Activated T-cell treated with anti-CD3 and anti-CD28 coated beads, Interleukin-2, amount 50 U/mL, for 4 hours (primary cell): ENCODE results near the gene PNLIP. TPM values are rescaled to one million over a fixed set of nuclear protein-coding genes. Genes with fewer than 3 reads are reported as not detected.

Experiments used
- ATAC-seq, 2 donors: fragments of 200-7000 bp; cut with Tn5 transposase; one replicate each; pipeline ENCODE4 v1.10.0; 2021
- DNase-seq: peaks from one replicate; pipeline ENCODE4 v3.0.0-alpha.2; 2020
- H3K27me3 Mint-ChIP-seq: one replicate; pipeline ENCODE4 v1.8.0; 2021; ENCODE audit warnings: low read depth, mixed read lengths
- H3K36me3 Mint-ChIP-seq: one replicate; pipeline ENCODE4 v1.8.0; 2022; ENCODE audit warnings: mixed read lengths; ENCODE audit not compliant: insufficient read depth
- H3K4me1 Mint-ChIP-seq: one replicate; pipeline ENCODE4 v1.8.0; 2021; ENCODE audit warnings: low read depth, mixed read lengths
- H3K4me3 Mint-ChIP-seq: one replicate; pipeline ENCODE4 v1.8.0; 2021; ENCODE audit warnings: mild to moderate bottlenecking, moderate library complexity, mixed read lengths
- H3K9me3 Mint-ChIP-seq: one replicate; pipeline ENCODE4 v1.8.0; 2021; ENCODE audit warnings: mixed read lengths
- total RNA-seq, 3 donors: library from RNA; stranded (reverse); gene quantifications; one replicate each; pipeline ENCODE4 v1.2.1, GENCODE V29; 2021

Gene PNLIP
- total RNA-seq, 3 donors from 2014 or later = 0.87 to 1.8 (median 1.5) TPM

- no peak for DNase-seq
- Mint-ChIP-seq H3K9me3 (no peaks in the 10 kb centered on the region), H3K4me1 (no peaks in the 10 kb centered on the region), H3K4me3 (no peak overlapping the region), H3K36me3 (no peaks in the 10 kb centered on the region), H3K27me3 (no peaks in the 10 kb centered on the region)
- ATAC-seq = no peak
These were observed 2.6 kb downstream of the PNLIP start for GRCh38 chr10:116548301-116548700.

DNA sequence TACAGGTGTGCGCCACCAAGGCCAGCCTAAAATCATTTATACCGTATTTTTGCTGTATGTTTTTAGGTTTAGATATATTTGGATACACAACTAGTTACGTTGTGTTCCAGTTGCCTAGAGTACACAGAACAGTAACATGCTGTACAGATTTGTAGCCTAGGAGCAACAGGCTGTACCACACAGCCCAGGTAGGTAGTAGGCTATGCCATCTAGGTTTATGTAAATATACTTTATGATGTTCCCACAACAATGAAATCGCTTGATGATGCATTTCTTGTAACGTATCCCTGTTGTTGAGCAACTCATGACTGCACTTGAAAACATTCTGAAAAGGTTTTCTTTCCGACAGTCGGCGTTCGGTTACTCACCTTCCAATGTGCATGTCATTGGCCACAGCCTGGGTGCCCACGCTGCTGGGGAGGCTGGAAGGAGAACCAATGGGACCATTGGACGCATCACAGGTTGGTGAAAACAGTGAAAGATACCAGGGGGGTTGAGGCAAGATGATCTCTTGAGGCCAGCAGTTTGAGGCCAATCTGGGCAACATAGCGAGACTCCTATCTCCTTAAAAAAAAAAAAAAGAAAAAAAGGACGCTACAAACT lies 7.7 kb downstream of the PNLIP start:
- Mint-ChIP-seq H3K36me3 (no peaks in the 10 kb centered on the region), H3K4me3 (no peak overlapping the region), H3K4me1 (no peaks in the 10 kb centered on the region), H3K9me3 (no peaks in the 10 kb centered on the region), H3K27me3 (no peaks in the 10 kb centered on the region)
- ATAC-seq = no peak
- no peak for DNase-seq

DNA sequence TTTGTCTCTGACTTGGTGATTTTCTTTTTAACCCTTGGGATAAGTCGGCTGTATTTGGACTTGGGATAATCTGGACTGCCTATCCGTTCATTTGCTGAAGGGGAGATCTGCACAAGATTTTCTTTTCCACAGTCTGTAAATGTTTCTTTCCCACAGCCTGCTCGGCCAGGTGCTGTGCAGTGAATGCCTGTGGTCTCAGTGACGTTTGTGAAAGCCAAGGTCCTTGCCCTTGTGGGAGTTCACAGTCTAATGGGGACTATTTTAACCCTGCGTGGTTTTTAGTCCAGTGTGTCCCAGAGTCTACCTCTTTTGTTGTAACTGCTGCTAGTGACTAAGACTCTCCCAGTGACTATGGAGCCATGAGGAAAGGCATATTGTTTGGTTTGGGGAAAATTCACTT lies 8.9 kb downstream of the PNLIP start:
- no peak for ATAC-seq
- no peaks in the 10 kb centered on the region for H3K9me3 Mint-ChIP-seq
- H3K4me3 Mint-ChIP-seq = no peak overlapping the region
- no peaks in the 10 kb centered on the region for H3K36me3 Mint-ChIP-seq
- DNase-seq = no peak
- no peaks in the 10 kb centered on the region for H3K27me3 Mint-ChIP-seq
- H3K4me1 Mint-ChIP-seq = no peaks in the 10 kb centered on the region

DNA sequence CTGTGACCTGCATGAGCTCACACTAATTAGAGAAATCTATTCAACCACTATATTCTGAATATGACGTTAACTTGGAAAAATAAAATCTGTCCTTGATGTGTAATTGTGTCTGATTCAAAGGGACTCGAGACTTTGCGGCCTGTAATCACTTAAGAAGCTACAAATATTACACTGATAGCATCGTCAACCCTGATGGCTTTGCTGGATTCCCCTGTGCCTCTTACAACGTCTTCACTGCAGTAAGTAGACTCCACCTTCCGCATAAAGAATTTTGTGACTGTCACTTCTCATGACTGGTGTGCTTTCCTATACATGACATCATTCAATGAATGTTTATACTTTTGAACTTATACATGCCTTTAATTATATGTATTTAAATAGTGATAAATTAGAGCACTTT lies 10.1 kb downstream of the PNLIP start:
- no peaks in the 10 kb centered on the region for H3K9me3 Mint-ChIP-seq
- no peaks in the 10 kb centered on the region for H3K27me3 Mint-ChIP-seq
- H3K4me1 Mint-ChIP-seq = no peaks in the 10 kb centered on the region
- ATAC-seq (no peak), DNase-seq (no peak)
- no peaks in the 10 kb centered on the region for H3K36me3 Mint-ChIP-seq
- H3K4me3 Mint-ChIP-seq = no peak overlapping the region

- DNase-seq = no peak
- no peaks in the 10 kb centered on the region for H3K36me3 Mint-ChIP-seq
- no peak for ATAC-seq
- H3K27me3 Mint-ChIP-seq = peaks cover 4% of the 10 kb centered on the region
- H3K4me1 Mint-ChIP-seq = no peaks in the 10 kb centered on the region
- no peak overlapping the region for H3K4me3 Mint-ChIP-seq
- no peaks in the 10 kb centered on the region for H3K9me3 Mint-ChIP-seq
These were observed 11.7 kb downstream of the PNLIP start for GRCh38 chr10:116557305-116557880.

GRCh38 chr10:116565534-116565933 lies 19.8 kb downstream of the PNLIP start:
- Mint-ChIP-seq H3K4me3 (no peak overlapping the region), H3K36me3 (no peaks in the 10 kb centered on the region), H3K9me3 (no peaks in the 10 kb centered on the region), H3K4me1 (no peaks in the 10 kb centered on the region), H3K27me3 (peaks cover 4% of the 10 kb centered on the region)
- DNase-seq = no peak
- no peak for ATAC-seq

DNA sequence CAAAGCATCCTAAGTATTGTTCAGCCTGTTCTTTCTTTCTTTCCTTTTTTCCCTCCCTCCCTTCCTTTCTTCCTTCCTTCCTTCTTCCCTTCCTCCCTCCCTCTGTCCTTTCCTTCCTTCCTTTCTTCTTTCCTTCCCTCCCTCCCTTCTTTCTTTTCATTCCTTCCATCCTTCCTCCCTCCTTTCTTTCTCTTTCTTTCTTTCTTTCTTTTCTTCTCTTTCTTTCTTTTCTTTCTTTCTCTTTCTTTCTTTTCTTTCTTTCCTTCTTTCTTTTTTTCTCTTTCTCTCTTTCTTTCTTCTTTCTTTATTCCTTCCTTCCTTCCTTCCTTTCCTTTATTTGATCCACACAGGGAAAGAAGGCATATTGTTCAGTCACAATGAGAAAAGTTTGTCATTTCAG lies 21.2 kb downstream of the PNLIP start:
- peaks cover 4% of the 10 kb centered on the region for H3K27me3 Mint-ChIP-seq
- no peaks in the 10 kb centered on the region for H3K4me1 Mint-ChIP-seq
- ATAC-seq (no peak), DNase-seq (no peak)
- H3K36me3 Mint-ChIP-seq = no peaks in the 10 kb centered on the region
- no peak overlapping the region for H3K4me3 Mint-ChIP-seq
- no peaks in the 10 kb centered on the region for H3K9me3 Mint-ChIP-seq

- Mint-ChIP-seq H3K4me3 (no peak overlapping the region), H3K4me1 (no peaks in the 10 kb centered on the region), H3K36me3 (no peaks in the 10 kb centered on the region), H3K27me3 (peaks cover under 1% of the 10 kb centered on the region), H3K9me3 (no peaks in the 10 kb centered on the region)
- ATAC-seq (no peak), DNase-seq (no peak)
These were observed 21.6 kb downstream of the PNLIP start for GRCh38 chr10:116567335-116567734.

- no peaks in the 10 kb centered on the region for H3K4me1 Mint-ChIP-seq
- H3K36me3 Mint-ChIP-seq = no peaks in the 10 kb centered on the region
- no peak overlapping the region for H3K4me3 Mint-ChIP-seq
- peaks cover 4% of the 10 kb centered on the region for H3K9me3 Mint-ChIP-seq
- H3K27me3 Mint-ChIP-seq = peaks cover 2% of the 10 kb centered on the region
- DNase-seq (no peak), ATAC-seq (no peak)
These were observed 29.1 kb downstream of the PNLIP start for GRCh38 chr10:116574797-116575196.

DNA sequence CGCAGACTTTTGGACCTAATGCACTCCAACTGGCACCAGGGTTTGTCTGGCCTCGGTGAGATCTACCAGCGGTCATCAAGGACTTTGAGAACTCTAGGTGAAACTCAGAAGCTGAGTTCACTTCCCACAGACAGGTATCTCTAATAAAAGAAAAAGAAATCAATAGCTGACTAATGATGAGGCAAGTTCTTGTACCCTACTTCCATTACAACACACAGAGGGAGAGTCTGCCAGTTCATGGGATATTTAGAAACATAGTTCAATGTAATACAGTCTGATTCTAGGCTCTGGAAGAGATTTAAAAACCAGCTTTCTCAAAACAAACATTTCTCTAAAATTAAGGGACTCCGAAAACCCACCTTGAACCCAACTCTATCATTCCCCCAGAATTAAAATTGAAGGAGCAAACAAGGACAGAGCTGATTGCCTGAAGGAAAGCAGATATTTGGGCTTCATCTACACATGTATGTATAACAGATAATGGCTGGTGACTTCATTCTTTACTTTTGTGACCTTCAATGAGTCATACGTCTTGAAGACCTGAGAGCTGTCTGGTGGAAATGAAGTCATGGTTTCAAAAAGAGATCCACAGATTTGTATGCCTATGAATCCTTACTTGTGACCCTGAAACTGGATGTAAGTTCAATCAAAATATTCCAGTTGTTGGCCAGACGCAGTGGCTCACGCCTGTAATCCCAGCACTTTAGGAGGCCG lies 42.3 kb downstream of the PNLIP start:
- ATAC-seq (no peak), DNase-seq (no peak)
- H3K36me3 Mint-ChIP-seq = no peaks in the 10 kb centered on the region
- no peak overlapping the region for H3K4me3 Mint-ChIP-seq
- peaks cover 6% of the 10 kb centered on the region for H3K9me3 Mint-ChIP-seq
- peaks cover 2% of the 10 kb centered on the region for H3K27me3 Mint-ChIP-seq
- H3K4me1 Mint-ChIP-seq = no peaks in the 10 kb centered on the region

- H3K36me3 Mint-ChIP-seq = no peaks in the 10 kb centered on the region
- H3K4me1 Mint-ChIP-seq = no peaks in the 10 kb centered on the region
- H3K4me3 Mint-ChIP-seq = no peak overlapping the region
- peaks cover 2% of the 10 kb centered on the region for H3K27me3 Mint-ChIP-seq
- H3K9me3 Mint-ChIP-seq = peaks cover 6% of the 10 kb centered on the region
- ATAC-seq = no peak
- DNase-seq = no peak
These were observed 43.3 kb downstream of the PNLIP start for GRCh38 chr10:116588995-116589394.

GRCh38 chr10:116589926-116590325 lies 44.2 kb downstream of the PNLIP start:
- H3K4me1 Mint-ChIP-seq = no peaks in the 10 kb centered on the region
- peaks cover 6% of the 10 kb centered on the region for H3K9me3 Mint-ChIP-seq

DNA sequence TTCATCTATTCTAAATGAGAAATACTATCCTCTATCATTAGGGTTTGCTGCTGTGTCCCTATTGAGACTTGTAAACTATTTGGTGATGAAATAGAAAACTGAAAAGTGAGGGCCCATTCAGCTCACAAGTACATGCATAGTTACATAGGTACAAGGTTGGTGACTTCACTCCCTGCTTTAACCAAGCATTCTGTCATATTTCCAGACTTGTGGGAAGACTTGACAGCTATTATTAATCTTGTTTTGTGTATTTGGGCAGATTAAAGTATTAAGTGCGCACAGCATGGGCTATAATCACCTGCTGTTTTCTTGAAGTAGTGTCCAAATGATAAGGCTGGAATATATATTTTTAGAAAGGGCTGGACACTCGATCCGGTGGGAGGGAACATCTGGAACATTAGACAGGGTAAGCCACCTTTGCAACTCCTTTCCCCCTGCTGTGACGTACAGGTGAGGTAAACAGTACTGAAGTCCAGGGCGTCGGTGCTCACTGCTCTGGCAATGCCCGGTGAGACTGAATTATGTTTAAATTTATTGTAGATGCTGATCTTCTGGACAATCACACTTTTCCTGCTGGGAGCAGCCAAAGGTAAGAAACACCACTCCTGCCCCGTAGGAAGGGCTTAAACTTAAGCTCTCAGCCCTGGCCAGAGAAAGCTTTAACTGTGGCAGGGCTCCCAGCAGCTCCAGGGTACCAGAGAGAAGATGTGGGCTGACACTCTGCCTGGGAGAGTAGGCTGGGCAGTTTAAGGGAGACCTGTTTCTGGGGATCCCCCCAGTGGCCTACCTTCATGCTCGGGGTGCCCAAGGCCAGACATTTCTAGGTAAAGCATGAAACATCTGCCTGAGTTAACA lies 45.1 kb downstream of the PNLIP start, which contains the start of gene PNLIPRP1:
Gene PNLIPRP1, plus strand, starts transcription at position 370 of the 855 bp plus-strand sequence. Its CDS starts 171 bp downstream, at position 541.
- no peak within 1 kb of the TSS for H3K4me3 Mint-ChIP-seq
- peaks cover 2% of the 10 kb centered on the region for H3K27me3 Mint-ChIP-seq
- DNase-seq (no peak), ATAC-seq (no peak)
- no peaks in the 10 kb centered on the region for H3K36me3 Mint-ChIP-seq
- H3K9me3 Mint-ChIP-seq = peaks cover 3% of the 10 kb centered on the region
- H3K4me1 Mint-ChIP-seq = no peaks in the 10 kb centered on the region

More at GRCh38 chr10:116589926-116590325, 44.2 kb downstream of the PNLIP start:
- H3K27me3 Mint-ChIP-seq = peaks cover 2% of the 10 kb centered on the region
- no peak overlapping the region for H3K4me3 Mint-ChIP-seq
- ATAC-seq = no peak
- DNase-seq = no peak
- no peaks in the 10 kb centered on the region for H3K36me3 Mint-ChIP-seq

DNA sequence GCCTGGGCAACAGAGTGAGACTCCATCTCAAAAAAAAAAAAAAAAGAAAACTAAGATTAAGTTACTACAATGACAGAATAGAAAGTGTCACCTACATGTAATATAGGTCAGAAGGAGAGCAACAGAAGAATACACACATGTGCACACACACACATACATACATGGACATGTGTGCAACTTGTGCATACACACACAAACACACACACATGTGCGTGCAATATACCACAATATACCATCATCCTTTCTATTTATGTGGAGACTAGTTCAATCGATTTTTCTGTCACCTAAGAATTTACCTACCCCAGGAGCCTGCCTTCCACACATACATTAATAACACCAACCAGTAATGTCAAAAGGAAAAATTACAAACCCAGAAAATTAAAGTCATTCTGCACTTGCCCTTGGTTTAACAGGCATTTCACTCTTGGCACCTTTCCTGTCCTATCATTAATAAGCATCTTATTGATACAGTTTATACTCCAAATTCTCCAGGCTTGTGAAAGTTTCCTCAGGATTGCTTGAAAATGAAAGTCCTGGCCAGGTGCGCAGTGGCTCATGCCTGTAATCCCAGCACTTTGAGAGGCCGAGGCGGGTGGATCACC lies 47.5 kb downstream of the PNLIP start:
- Mint-ChIP-seq H3K4me3 (no peak overlapping the region), H3K27me3 (no peaks in the 10 kb centered on the region), H3K36me3 (no peaks in the 10 kb centered on the region), H3K9me3 (no peaks in the 10 kb centered on the region), H3K4me1 (no peaks in the 10 kb centered on the region)
- DNase-seq (no peak), ATAC-seq (no peak)
